H1 (cell line): ENCODE results near the gene FGF5. TPM values are rescaled to one million over a fixed set of nuclear protein-coding genes. Genes with fewer than 3 reads are reported as not detected.

Experiments
- CEBPB ChIP-seq: IDR thresholded peaks from 2 replicates; pipeline ENCODE4 v1.6.1; 2012; ENCODE audit warnings: low read depth, low read length
- polyA plus RNA-seq, 7 experiments: library from polyadenylated mRNA; depleted of rRNA in 3 of 7; stranded (reverse) in 5 of 7; unstranded in 2 of 7; fragments of >200 nt in 5 of 7; fragments of 200-250 nt in 2 of 7; gene quantifications; 1 replicate in 5 of 7; 2 replicates in 1 of 7; 4 replicates in 1 of 7; pipeline versions ENCODE4 v1.2.1 to v1.2.3, GENCODE V29; 2011 to 2013; ENCODE audit warnings: missing spikeins in 2 of 7, mixed read lengths in 2 of 7
- total RNA-seq: library from RNA; stranded (reverse); fragmentation: NEBNext Ultra II Directional; extraction: Animal tissue kit (Norgen Biotek cat#: 25700); gene quantifications from 2 replicates; pipeline ENCODE4 v1.2.1, GENCODE V29; 2021

FGF5 gene
- total and polyA plus RNA-seq, 2 of the 8 experiments (the other 6 are each of a cell fraction or from before 2014, with no cell fraction given) = not detected

GRCh38 chr4:80240976-80241375 is 25.5 kb upstream of the FGF5 start (continued):
- no peak for TF ChIP-seq CEBPB
